Neural cell (in vitro differentiated cells): ENCODE data around the gene CTSH. TPM values are rescaled to one million over a fixed set of nuclear protein-coding genes. Genes with fewer than 3 reads are reported as not detected.

ENCODE experiments used
- H2AFZ ChIP-seq: fragments of 200-600, 300-800 bp; sonication (generic), shearing (Covaris generic); 2 replicates; pipeline ENCODE4 v1.6.0; 2014; ENCODE audit warnings: low read depth, mild to moderate bottlenecking, antibody characterized with exemption, low read length, moderate library complexity
- H3F3A ChIP-seq: fragments of 200-600 bp; shearing (Covaris generic); 2 replicates; pipeline ENCODE4 v1.6.1; 2016; ENCODE audit warnings: mild to moderate bottlenecking, moderate library complexity, mixed read lengths, antibody characterized with exemption, low read length; ENCODE audit not compliant: insufficient read depth, poor library complexity, severe bottlenecking
- H3K27ac ChIP-seq: fragments of 200-600, 300-800 bp; sonication (generic), shearing (Covaris generic); 2 replicates; pipeline ENCODE4 v1.5.1; 2014; ENCODE audit warnings: mild to moderate bottlenecking, low read length, moderate library complexity
- H3K27me3 ChIP-seq: fragments of 300-800, 200-600 bp; sonication (generic), shearing (Covaris generic); 2 replicates; pipeline ENCODE4 v1.6.0; 2014; ENCODE audit warnings: mild to moderate bottlenecking, low read depth, low read length, moderate library complexity; ENCODE audit not compliant: insufficient read depth
- H3K36me3 ChIP-seq: fragments of 300-800, 200-600 bp; sonication (generic), shearing (Covaris generic); 2 replicates; pipeline ENCODE4 v1.5.1; 2014; ENCODE audit warnings: mild to moderate bottlenecking, antibody characterized with exemption, low read length, moderate library complexity; ENCODE audit not compliant: insufficient read depth
- H3K4me2 ChIP-seq: fragments of 300-800, 200-600 bp; sonication (generic), shearing (Covaris generic); 2 replicates; pipeline ENCODE4 v1.6.0; 2014; ENCODE audit warnings: mild to moderate bottlenecking, low read length
- H3K4me3 ChIP-seq: fragments of 300-800, 200-600 bp; sonication (generic), shearing (Covaris generic); 2 replicates; pipeline ENCODE4 v1.5.1; 2014; ENCODE audit warnings: mild to moderate bottlenecking, low read length, moderate library complexity
- H3K79me2 ChIP-seq: fragments of 200-600 bp; shearing (Covaris generic); replicated peaks from 2 replicates; pipeline ENCODE4 v1.6.0; 2014; ENCODE audit warnings: mild to moderate bottlenecking, low read length, moderate library complexity; ENCODE audit not compliant: insufficient read depth
- H3K9ac ChIP-seq: fragments of 300-800, 200-600 bp; sonication (generic), shearing (Covaris generic); 2 replicates; pipeline ENCODE4 v1.6.1; 2016; ENCODE audit warnings: mild to moderate bottlenecking, low read length, mixed read lengths
- H3K9me2 ChIP-seq: fragments of 200-600 bp; shearing (Covaris generic); 2 replicates; pipeline ENCODE4 v1.6.1; 2016; ENCODE audit warnings: mild to moderate bottlenecking, low read length, mixed read lengths; ENCODE audit not compliant: insufficient read depth
- H3K9me3 ChIP-seq: fragments of 200-600, 300-800 bp; sonication (generic), shearing (Covaris generic); 2 replicates; pipeline ENCODE4 v1.6.1; 2016; ENCODE audit warnings: mild to moderate bottlenecking, mixed run types, low read length, moderate library complexity, mixed read lengths
- H4K20me1 ChIP-seq: fragments of 200-600 bp; shearing (Covaris generic); 2 replicates; pipeline ENCODE4 v1.6.1; 2016; ENCODE audit warnings: mild to moderate bottlenecking, mixed run types; ENCODE audit not compliant: insufficient read depth
- CTCF ChIP-seq: fragments of 450-650 bp; IDR thresholded peaks from 2 replicates; pipeline ENCODE4 v1.5.1; 2014; ENCODE audit warnings: antibody characterized with exemption, mild to moderate bottlenecking, moderate library complexity; ENCODE audit not compliant: poor library complexity, severe bottlenecking
- EP300 ChIP-seq: fragments of 450-650 bp; conservative IDR thresholded peaks from 2 replicates; pipeline ENCODE4 v1.6.1; 2014; ENCODE audit warnings: antibody characterized with exemption, mild to moderate bottlenecking, moderate library complexity; ENCODE audit not compliant: poor library complexity, severe bottlenecking
- EZH2 ChIP-seq: fragments of 200-600, 300-800 bp; shearing (Covaris generic), sonication (generic); IDR thresholded peaks from 2 replicates; pipeline ENCODE4 v1.6.1; 2014; ENCODE audit warnings: antibody characterized with exemption, low read length, borderline replicate concordance, mild to moderate bottlenecking; ENCODE audit not compliant: insufficient read depth, poor library complexity, severe bottlenecking
- MXI1 ChIP-seq: fragments of 450-650 bp; conservative IDR thresholded peaks from 2 replicates; pipeline ENCODE4 v1.6.1; 2014; ENCODE audit warnings: antibody characterized with exemption, mild to moderate bottlenecking; ENCODE audit not compliant: poor library complexity, severe bottlenecking
- POLR2AphosphoS5 ChIP-seq: IDR thresholded peaks from 2 replicates; pipeline ENCODE4 v1.6.1; 2012
- RAD21 ChIP-seq: fragments of 450-650 bp; conservative IDR thresholded peaks from 2 replicates; pipeline ENCODE4 v1.6.1; 2014; ENCODE audit warnings: antibody characterized with exemption, mild to moderate bottlenecking, moderate library complexity
- REST ChIP-seq: IDR thresholded peaks from 2 replicates; pipeline ENCODE4 v1.6.1; 2012; ENCODE audit warnings: borderline replicate concordance
- SMC3 ChIP-seq: fragments of 450-650 bp; conservative IDR thresholded peaks from 2 replicates; pipeline ENCODE4 v1.6.1; 2014; ENCODE audit warnings: antibody characterized with exemption, mild to moderate bottlenecking, moderate library complexity; ENCODE audit not compliant: poor library complexity
- TAF1 ChIP-seq: IDR thresholded peaks from 2 replicates; pipeline ENCODE4 v1.6.1; 2012; ENCODE audit warnings: low read depth
- polyA plus RNA-seq: library from polyadenylated mRNA; depleted of rRNA; stranded (reverse); fragments of >200 nt; gene quantifications from 2 replicates; pipeline ENCODE4 v1.2.3, GENCODE V29; 2014

The CTSH gene
- polyA plus RNA-seq, 1 donor from 2014 or later, result 3.3 TPM

- TF ChIP-seq MXI1, result peak; percentile 44
- TF ChIP-seq RAD21, result no peak
- peak; percentile 80 for TF ChIP-seq CTCF
- TF ChIP-seq REST, result peak; percentile 69
- no peak for TF ChIP-seq EZH2
- TF ChIP-seq TAF1, result peak; percentile 52
- TF ChIP-seq SMC3, result peak; percentile 65
- peak; percentile 96 for TF ChIP-seq POLR2AphosphoS5
- TF ChIP-seq EP300, result peak; percentile 10
- peak overlapping the region; percentile 69 for H3K4me3 ChIP-seq
- H3K79me2 ChIP-seq, result peaks cover 46% of the 10 kb centered on the region
- H3K27ac ChIP-seq, result peak overlapping the region; percentile 100
- no peak overlapping the region for H3K4me2 ChIP-seq
- no peaks in the 10 kb centered on the region for H3K27me3 ChIP-seq
- H3K9ac ChIP-seq, result peak overlapping the region; percentile 100
- H2AFZ ChIP-seq, result peak overlapping the region; percentile 35
- H3K36me3 ChIP-seq, result no peaks in the 10 kb centered on the region
- no peaks in the 10 kb centered on the region for H3K9me2 ChIP-seq
- H4K20me1 ChIP-seq, result peaks cover 32% of the 10 kb centered on the region
- no peaks in the 10 kb centered on the region for H3K9me3 ChIP-seq
- H3F3A ChIP-seq, result no peaks in the 10 kb centered on the region
Measured at GRCh38 chr15:78872972-78873792, 71.7 kb downstream of the CTSH start.

GRCh38 chr15:78872155-78872971 is 72.5 kb downstream of the CTSH start, which contains the start of gene MORF4L1:
Gene MORF4L1, plus strand, starts transcription at chr15:78872890. Its CDS starts 128 bp downstream, at chr15:78873018.
- Histone ChIP-seq H3K79me2 (peaks cover 38% of the 10 kb centered on the region), H3K4me2 (peak within 1 kb of the TSS; percentile 86), H4K20me1 (peaks cover 24% of the 10 kb centered on the region), H3K9me2 (no peaks in the 10 kb centered on the region), H2AFZ (peak within 1 kb of the TSS; percentile 88), H3K9ac (peak within 1 kb of the TSS; percentile 100), H3K4me3 (peak within 1 kb of the TSS; percentile 69), H3K36me3 (no peaks in the 10 kb centered on the region), H3K27ac (peak within 1 kb of the TSS; percentile 100), H3F3A (no peaks in the 10 kb centered on the region), H3K27me3 (no peaks in the 10 kb centered on the region), H3K9me3 (no peaks in the 10 kb centered on the region)
- TF ChIP-seq RAD21, result no peak
- TF ChIP-seq REST, result peak; percentile 86
- peak; percentile 3 for TF ChIP-seq EP300
- TF ChIP-seq EZH2, result no peak
- TF ChIP-seq MXI1, result no peak
- TF ChIP-seq POLR2AphosphoS5, result no peak
- TF ChIP-seq SMC3, result no peak
- TF ChIP-seq TAF1, result peak; percentile 52
- no peak for TF ChIP-seq CTCF
